HG03135 (cell line): ENCODE results near the gene AP1G2.

Experiments used
- ATAC-seq: cut with Tn5 transposase; IDR thresholded peaks from one replicate; pipeline ENCODE4 v1.9.1; 2021; ENCODE audit warnings: mild to moderate bottlenecking, moderate library complexity; ENCODE audit not compliant: unreplicated experiment

AP1G2 gene

DNA sequence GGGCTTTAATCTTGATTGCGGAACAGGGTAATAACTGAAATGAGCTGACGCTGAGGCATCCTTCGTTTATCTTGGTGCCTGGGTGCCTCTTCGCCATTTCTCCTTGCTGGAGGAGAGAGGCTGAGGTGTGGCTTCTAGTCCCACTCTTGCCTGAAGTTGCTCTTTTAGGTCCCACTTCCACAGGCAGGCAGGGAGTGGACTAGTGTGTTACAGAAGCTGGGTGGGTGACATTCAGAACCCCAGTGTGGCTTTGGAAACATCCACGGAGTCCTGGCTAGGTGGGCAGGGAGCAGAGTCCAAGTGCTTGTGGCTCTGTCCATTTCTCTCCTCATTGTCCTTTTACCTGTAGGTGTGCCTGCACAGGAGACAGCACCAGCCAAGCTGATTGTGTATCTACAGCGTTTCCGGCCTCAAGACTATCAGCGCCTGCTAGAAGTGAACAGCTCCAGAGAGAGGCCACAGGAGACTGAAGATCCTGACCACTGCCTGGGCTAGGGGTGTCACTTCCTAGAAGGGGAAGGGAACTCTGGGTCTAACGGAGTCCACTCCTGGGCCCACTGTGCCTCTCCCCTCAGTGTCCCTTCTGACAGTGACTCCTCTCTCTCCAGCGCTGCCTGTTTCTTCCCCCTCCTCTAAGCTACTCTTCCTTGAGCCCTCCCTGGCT, 9.1 kb downstream of the AP1G2 start:
- no peak for ATAC-seq

DNA sequence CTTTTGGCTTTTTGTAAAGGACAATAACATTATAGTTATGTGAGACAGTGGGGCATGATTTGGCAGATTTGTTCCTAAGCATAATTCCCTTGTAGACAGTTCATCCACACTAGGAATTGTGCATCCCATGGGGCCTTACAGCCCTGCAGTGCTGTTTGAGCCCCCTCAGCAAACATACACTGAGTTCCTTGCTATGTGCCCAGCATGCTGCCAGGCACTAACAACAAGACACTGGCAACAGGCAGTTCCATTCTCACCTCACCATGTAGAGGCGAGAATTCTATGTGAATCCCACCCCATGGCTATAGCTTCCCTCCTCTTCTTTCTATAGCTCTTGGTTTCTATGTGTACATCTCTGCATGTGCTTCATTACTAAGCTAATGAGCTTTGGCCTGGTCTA, 9.6 kb downstream of the AP1G2 start:
- ATAC-seq: no peak

- ATAC-seq: no peak
These were observed 10.1 kb downstream of the AP1G2 start for GRCh38 chr14:23557521-23557920.

DNA sequence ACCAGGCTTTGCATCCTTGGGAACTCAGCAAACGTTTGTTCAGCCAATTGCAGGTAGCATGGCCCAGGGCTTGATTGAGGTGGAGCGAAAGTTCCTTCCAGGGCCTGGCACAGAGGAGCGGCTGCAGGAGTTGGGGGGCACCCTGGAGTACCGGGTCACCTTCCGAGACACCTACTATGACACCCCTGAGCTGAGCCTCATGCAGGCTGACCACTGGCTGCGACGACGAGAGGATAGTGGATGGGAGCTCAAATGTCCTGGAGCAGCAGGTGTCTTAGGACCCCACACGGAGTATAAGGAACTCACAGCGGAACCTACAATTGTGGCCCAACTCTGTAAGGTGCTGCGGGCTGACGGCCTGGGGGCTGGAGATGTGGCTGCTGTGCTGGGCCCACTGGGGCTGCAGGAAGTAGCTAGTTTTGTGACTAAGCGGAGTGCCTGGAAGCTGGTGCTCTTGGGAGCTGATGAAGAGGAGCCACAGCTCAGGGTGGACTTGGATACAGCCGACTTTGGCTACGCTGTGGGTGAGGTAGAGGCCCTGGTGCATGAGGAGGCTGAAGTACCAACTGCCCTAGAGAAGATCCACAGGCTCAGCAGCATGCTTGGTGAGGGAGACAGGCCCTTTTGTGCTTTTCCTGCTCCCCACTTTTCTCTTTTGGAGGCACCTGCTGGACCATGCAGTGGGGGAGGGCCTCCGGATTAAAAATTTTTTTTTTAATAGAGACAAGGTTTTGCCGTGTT, 10.7 kb downstream of the AP1G2 start:
- ATAC-seq: no peak

DNA sequence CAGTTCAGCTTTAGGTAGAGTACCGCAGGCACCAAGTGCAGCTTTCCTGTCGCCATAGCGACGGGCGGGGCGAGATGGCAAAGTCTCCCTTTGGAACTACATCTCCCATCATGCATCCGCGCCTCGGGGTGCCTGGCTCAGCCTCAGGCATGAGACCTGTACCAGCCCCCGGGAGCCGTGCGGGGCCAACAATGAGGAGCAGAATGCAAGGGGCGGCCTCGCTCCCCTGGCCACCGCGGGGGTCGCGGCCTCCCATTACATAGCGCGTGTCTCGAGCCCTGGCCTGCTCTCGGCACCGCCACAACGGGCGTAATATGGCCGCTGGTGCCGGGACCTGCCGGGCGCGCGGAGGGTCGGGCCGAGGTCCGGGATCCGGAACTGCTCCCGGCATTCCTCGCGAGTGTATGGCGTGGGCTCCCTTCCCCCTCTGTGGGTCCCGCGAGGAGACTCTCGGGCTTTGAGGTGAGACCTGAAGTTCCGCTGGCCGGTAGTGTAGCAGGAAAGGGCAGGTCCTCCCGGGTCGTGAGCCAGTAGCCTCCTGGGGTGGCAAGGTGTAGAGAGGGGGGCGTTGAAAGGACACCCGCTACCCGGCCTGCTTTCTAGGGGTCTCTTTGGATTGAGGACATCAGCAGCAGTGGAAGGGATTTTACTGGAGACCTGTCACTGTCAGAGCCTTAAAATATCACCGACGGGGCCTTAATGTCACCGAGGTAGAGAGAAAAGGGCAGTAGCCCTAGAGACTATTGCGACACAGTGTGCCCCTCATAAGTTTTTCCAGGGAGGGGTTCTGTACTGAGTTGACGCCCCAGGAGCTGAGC, 11.5 kb downstream of the AP1G2 start, which contains the start of gene THTPA:
Gene THTPA, plus strand, starts transcription at position 390 of the 818 bp plus-strand sequence. CDS start 487 bp downstream, outside the sequence.
- ATAC-seq: peak; percentile 88

DNA sequence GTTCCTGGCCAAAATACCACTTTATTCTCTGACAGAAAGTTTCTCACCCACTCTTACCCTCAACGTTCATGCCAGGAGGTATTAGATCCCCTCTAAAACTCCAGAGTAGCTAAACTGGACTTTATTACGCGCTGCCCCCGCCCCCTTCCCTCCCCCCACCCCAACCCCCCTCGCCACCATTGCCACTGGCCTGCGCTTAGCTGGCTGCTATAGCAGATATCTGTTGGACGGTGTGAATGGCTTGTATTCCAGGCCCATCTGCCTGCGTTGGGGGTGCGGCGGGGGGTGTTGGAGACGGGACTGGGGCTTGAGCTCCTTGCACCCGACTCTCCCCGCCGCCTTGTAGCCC, 12.1 kb downstream of the AP1G2 start:
- no peak for ATAC-seq

GRCh38 chr14:23551266-23552028, 16.1 kb downstream of the AP1G2 start, which contains the start of gene ZFHX2:
Gene ZFHX2 (minus strand): TSS chr14:23551765. CDS start chr14:23535325, 16,440 bp downstream.
- ATAC-seq: peak; percentile 34

DNA sequence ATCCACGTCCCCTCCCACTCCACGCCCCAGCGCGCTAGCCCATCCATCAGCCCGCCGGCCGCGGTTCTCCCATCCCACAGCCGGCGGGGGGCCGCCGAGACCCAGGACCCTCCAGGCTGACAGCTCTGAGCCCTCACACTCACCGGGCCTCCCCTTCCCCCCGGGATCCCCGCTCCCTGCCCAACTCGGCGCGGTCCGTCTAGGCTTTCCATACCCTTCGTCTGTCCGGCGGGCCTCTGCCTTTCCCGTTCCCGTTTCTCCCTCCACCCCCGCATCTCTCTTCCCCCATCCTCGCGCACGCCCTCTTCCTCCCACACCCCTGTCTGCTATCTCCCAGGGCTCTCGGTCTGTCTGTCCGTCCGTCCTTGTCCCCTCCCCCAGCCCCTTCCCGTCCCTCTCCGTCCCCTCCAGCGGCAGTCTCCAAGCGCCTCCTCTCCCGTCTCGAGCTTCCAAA, 16.8 kb downstream of the AP1G2 start:
- no peak for ATAC-seq

DNA sequence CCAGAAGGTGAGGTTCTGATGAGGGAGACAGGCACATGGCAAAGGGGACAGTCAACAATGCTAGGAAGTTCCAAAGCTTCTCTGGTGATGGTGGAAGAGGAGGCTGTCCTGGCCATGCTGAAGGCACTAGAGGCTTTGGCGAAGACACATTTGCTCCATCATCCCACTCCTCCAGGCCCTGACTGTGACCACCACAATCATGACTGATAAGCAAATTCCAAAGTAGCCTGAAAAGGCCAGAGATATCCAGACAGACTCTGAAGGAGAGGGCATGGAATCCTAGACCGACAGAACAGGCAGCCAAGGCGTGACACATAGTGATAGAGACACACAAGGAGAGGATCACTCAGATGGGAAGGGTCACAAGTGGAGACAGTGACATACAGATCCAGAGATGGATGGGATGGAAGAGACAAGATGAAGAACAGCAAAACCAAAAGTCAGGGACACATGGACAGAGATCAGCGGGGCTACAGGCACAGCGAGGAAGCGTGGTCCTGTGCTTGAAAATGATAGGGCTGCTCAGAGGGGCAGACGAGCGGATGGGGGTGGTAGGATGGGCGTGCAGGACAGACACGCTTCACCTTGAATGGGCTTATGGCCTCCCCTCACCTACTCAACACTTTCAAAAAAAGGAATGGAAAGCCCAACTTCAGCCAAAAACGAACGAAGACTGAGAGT, 17.3 kb downstream of the AP1G2 start:
- no peak for ATAC-seq

DNA sequence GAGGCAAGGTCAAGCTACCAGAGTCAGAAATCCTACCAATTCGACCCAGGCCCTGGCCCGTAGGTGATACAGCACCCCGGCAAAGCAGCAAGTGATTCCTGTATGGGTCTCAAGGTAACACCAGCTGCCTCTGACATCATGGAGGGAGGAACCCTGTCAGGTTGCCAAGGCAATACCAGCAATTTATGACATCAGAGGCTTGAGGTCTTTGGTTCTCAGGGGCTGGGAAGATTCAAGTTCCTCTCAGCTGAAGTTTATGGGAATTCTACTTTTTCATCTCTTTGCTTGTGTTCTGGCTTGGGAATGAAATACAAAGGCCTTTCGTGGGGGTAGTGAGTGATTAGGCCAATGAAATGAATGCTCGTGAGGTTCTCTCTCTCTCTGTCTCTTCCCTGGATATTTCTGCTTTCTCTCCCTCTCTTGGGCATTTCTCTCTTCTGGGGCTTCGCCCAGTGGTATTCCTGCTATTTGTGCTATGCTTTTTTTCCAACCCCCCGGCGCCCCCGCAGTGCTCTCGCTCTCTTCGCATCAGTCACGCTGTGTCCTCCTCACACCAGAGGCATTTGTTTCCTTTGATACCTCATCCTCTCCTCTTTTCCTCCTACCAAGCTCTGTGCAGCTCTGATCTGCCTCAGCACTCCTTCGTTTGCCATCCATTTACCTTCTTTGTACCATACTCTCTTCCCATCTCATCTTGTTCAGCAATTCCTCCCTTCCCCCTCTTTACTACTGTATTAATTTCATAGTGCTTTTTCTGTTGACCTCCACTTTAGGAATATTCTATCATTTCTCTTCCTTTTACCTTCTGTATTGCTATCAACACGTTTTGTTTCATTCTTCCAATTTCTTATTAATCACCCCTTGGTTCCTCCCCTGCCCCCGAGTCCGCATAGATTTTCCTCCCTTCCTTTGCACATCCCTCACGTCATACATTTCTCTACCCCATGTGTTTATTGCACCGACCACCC, 19.0 kb downstream of the AP1G2 start:
- ATAC-seq: no peak

GRCh38 chr14:23547924-23548323, 19.7 kb downstream of the AP1G2 start:
- ATAC-seq: no peak

- ATAC-seq: no peak
These were observed 21.0 kb downstream of the AP1G2 start for GRCh38 chr14:23546450-23547035.

DNA sequence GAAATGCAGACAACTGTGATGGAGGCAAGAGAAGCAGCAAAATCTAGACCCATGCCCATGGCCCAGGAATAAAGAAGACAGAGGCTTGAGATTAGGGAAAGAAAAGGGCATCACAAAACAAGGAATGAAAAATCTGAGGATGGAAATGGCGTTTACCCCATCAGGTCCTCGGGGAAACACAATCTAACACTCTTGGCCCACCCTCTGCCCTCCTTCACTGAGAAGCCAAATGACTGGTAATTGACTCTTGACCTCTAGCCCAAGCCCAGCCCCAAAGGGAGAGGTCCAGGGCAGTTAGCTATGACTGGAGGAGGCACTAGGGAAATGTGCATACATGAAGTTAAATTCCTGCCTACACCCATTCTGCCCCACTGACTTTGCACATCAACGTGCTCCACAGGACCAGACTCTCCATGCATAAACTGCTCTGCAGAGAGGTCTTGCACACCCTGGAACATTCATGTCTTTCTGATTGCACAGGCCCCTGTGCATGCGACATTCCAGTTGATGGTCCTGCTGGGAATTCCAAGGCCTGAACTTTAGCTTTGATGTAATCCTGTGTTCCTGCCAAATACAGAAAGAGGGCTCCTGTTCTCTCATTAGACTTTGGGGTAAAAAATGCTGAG, 21.7 kb downstream of the AP1G2 start:
- ATAC-seq: no peak

GRCh38 chr14:23544511-23545447, 22.8 kb downstream of the AP1G2 start:
- no peak for ATAC-seq

- no peak for ATAC-seq
These were observed 24.2 kb downstream of the AP1G2 start for GRCh38 chr14:23543403-23543802.

DNA sequence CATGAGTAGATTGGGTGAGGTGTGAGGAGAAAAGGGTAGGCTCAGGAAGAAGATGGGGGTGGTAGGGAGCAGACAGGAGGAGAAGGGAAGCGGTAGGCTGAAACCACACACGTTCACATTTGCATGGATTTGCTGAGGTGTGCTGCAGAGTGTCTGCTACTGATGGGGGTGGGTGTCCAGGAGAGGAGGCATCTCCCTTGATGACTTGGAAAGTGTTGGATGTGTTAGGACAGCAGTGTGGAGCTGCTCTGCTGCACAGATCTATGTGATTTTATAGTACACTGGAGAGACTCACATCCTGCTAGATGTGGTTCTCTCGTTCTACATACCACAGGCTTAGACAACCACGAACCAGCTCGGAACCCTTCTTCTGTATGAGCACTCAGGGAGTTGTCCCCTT, 25.3 kb downstream of the AP1G2 start:
- ATAC-seq: no peak

DNA sequence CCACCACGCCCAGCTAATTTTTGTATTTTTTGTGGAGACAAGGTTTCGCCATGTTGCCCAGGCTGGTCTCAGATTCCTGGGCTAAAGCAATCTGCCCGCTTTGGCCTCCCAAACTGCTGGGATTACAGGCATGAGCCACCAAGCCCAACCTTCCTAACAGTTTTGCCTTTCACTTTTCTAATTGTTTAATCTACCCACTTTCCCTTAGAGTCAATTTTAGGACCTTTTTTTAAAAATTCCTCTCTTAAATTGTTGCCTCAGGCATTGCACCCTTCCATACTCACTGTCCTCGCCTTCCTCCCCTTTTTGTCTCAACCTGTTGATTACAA, 27.5 kb downstream of the AP1G2 start:
- no peak for ATAC-seq
